K562 (cell line): ENCODE results near the gene FARP1. TPM values are rescaled to one million over a fixed set of nuclear protein-coding genes. Genes with fewer than 3 reads are reported as not detected.

Experiments
- ATAC-seq: fragments of 200-7000 bp; cut with Tn5 transposase; 3 replicates; pipeline ENCODE4 v1.9.1; 2020; ENCODE audit warnings: moderate library complexity
- BruUV-seq: library from RNA; stranded (reverse); fragments of 400-500 nt; replicated peaks from 2 replicates; lab custom pipeline; 2021; lab: Mats Ljungman, UMichigan
- CTCF ChIA-PET: fragments of 300-600 bp; formaldehyde crosslinking; extraction: SDS; loops from one replicate; lab custom pipeline; 2021; ENCODE audit warnings: low intra/inter-chr PET ratio; lab: Yijun Ruan, JAX
- POLR2A ChIA-PET: fragments of 300-600, 350-650 bp; sonication (Branson Sonifier 250); formaldehyde crosslinking; extraction: SDS; loops from one replicate; lab custom pipeline; 2021; ENCODE audit warnings: antibody characterized with exemption, inconsistent platforms; lab: Yijun Ruan, JAX
- DNase-seq, 4 experiments: peaks; one replicate each; pipeline versions ENCODE4 v3.0.0 to v3.0.0-alpha.2; 2011 to 2018; ENCODE audit warnings: low spot score in 3 of 4, mixed read lengths in 3 of 4; ENCODE audit errors: extremely low read depth in 1 of 4
- FAIRE-seq: peaks from 2 replicates; lab custom pipeline; 2011; peaks lifted over from hg19 to GRCh38; lab: Jason Lieb, UNC
- H2AFZ ChIP-seq: 2 replicates; pipeline ENCODE4 v1.6.0; 2011; ENCODE audit warnings: low read depth, low read length, control low read depth, inconsistent platforms
- H3K27ac ChIP-seq: fragments of 200-600 bp; 3 replicates; pipeline ENCODE4 v1.8.0; 2011; ENCODE audit warnings: low read depth, mild to moderate bottlenecking, control low read depth, inconsistent platforms, low read length, moderate library complexity, mixed read lengths; ENCODE audit errors: extremely low read depth
- H3K27me3 ChIP-seq, 2 experiments: fragments of 300-600 bp in 1 of 2; 2 replicates in 1 of 2; 3 replicates in 1 of 2; pipeline versions ENCODE4 v1.6.0 to v1.8.0; 2011; ENCODE audit warnings: inconsistent platforms in 2 of 2, low read length in 2 of 2, mild to moderate bottlenecking in 1 of 2, mixed read lengths in 1 of 2, moderate library complexity in 1 of 2; ENCODE audit not compliant: control insufficient read depth in 2 of 2, insufficient read depth in 2 of 2
- H3K36me3 ChIP-seq: fragments of 300-600 bp; 3 replicates; pipeline ENCODE4 v1.8.0; 2011; ENCODE audit warnings: mild to moderate bottlenecking, low read length, inconsistent platforms; ENCODE audit not compliant: control insufficient read depth, insufficient read depth
- H3K4me1 ChIP-seq, 2 experiments: fragments of 200-600 bp in 1 of 2; replicated peaks in 1 of 2; 2 replicates in 1 of 2; 3 replicates in 1 of 2; pipeline versions ENCODE4 v1.5.1 to v1.8.0; 2011; ENCODE audit warnings: inconsistent platforms in 2 of 2, low read length in 2 of 2, mild to moderate bottlenecking in 1 of 2, mixed read lengths in 1 of 2, moderate library complexity in 1 of 2; ENCODE audit not compliant: control insufficient read depth in 2 of 2, insufficient read depth in 2 of 2
- H3K4me2 ChIP-seq: 2 replicates; pipeline ENCODE4 v1.6.1; 2011; ENCODE audit warnings: low read length, control low read depth, inconsistent platforms, mixed read lengths; ENCODE audit not compliant: insufficient read depth
- H3K4me3 ChIP-seq: fragments of 200-600 bp; sonication (generic), shearing (Covaris generic); 2 replicates; pipeline ENCODE4 v1.5.1; 2016; ENCODE audit warnings: control low read depth, inconsistent platforms
- H3K79me2 ChIP-seq: fragments of 200-600 bp; 3 replicates; pipeline ENCODE4 v1.8.0; 2011; ENCODE audit warnings: low read length, inconsistent platforms; ENCODE audit not compliant: control insufficient read depth, insufficient read depth
- H3K9ac ChIP-seq, 2 experiments: 2 replicates each; pipeline versions ENCODE4 v1.6.0 to v1.6.1; 2011; ENCODE audit warnings: low read depth in 2 of 2, low read length in 2 of 2, control low read depth in 1 of 2, inconsistent platforms in 1 of 2, mild to moderate bottlenecking in 1 of 2, mixed read lengths in 1 of 2; ENCODE audit not compliant: insufficient read depth in 1 of 2
- H3K9me1 ChIP-seq: one replicate; pipeline ENCODE4 v1.6.0; 2011; ENCODE audit warnings: inconsistent platforms, mild to moderate bottlenecking, low read length, moderate library complexity; ENCODE audit not compliant: control insufficient read depth, insufficient read depth
- H3K9me3 ChIP-seq: replicated peaks from 2 replicates; pipeline ENCODE4 v1.5.1; 2011; ENCODE audit warnings: low read depth, low read length, inconsistent platforms; ENCODE audit not compliant: control insufficient read depth, insufficient read depth
- H4K20me1 ChIP-seq: replicated peaks from 2 replicates; pipeline ENCODE4 v1.6.1; 2011; ENCODE audit warnings: low read length, inconsistent platforms, mixed read lengths; ENCODE audit not compliant: control insufficient read depth, insufficient read depth
- DPF2 ChIP-seq: fragments of 450-650 bp; IDR thresholded peaks from 2 replicates; pipeline ENCODE4 v1.6.1; 2016
- NR2F6 ChIP-seq: fragments of 450-650 bp; formaldehyde crosslinking; IDR thresholded peaks from 2 replicates; pipeline ENCODE4 v1.4.0; 2020; ENCODE audit warnings: mild to moderate bottlenecking
- POLR2A ChIP-seq: fragments of 450-650 bp; conservative IDR thresholded peaks from 2 replicates; pipeline ENCODE4 v1.6.1; 2016
- TEAD4 ChIP-seq, 2 experiments: sonication (generic) in 1 of 2; formaldehyde crosslinking in 1 of 2; IDR thresholded peaks; 2 replicates each; pipeline versions ENCODE4 v1.6.1 to v1.8.0; 2012 to 2022; ENCODE audit warnings: borderline replicate concordance in 1 of 2, inconsistent platforms in 1 of 2, low read length in 1 of 2, mild to moderate bottlenecking in 1 of 2, missing genetic modification reagents in 1 of 2
- ZNF699 ChIP-seq: fragments of 250-450 bp; sonication (Bioruptor Pico); IDR thresholded peaks from 2 replicates; pipeline ENCODE4 v1.8.0; 2021; ENCODE audit warnings: mild to moderate bottlenecking, moderate library complexity; ENCODE audit not compliant: insufficient replicate concordance
- WGBS: fragments of 100-300 bp; shearing (Covaris generic); methylation state at CpG from one replicate; pipeline ENCODE4 v1.1.6; 2016; ENCODE audit warnings: low coverage, mixed read lengths; ENCODE audit not compliant: insufficient coverage; ENCODE audit errors: missing lambda C conversion rate; 5-methylcytosine and 5-hydroxymethylcytosine counted together
- in situ Hi-C: fragments of 300-500 bp; cut with MboI; formaldehyde crosslinking; loops from 4 replicates; pipeline ENCODE4 v1.15.0; 2018; ENCODE audit warnings: inconsistent platforms, mixed read lengths
- intact Hi-C: fragments of 100-400 bp; cut with micrococcal nuclease; formaldehyde crosslinking; loops from 2 replicates; pipeline ENCODE4 v1.14.2; 2022
- polyA plus RNA-seq, 8 experiments: library from polyadenylated mRNA; depleted of rRNA in 4 of 8; stranded (reverse) in 5 of 8; unstranded in 3 of 8; fragments of >200 nt; fragmentation: Nextera tagmentation in 2 of 8; fragmentation: Illumina TruSeq in 1 of 8; extraction: Ambion mirVana in 2 of 8; extraction: Trizol in 1 of 8; gene quantifications; 2 replicates each; pipeline versions ENCODE4 v1.2.1 to v1.2.3, GENCODE V29; 2011 to 2014; ENCODE audit warnings: inconsistent platforms in 1 of 8, missing spikeins in 1 of 8
- total RNA-seq, 7 experiments: library from RNA; depleted of rRNA in 6 of 7; stranded (reverse); fragments of >200 nt in 6 of 7; fragmentation: Illumina TruSeq in 2 of 7; extraction: Trizol in 2 of 7; gene quantifications; 2 replicates each; pipeline versions ENCODE4 v1.2.1 to v1.2.3, GENCODE V29; 2011 to 2021; ENCODE audit warnings: low replicate concordance in 1 of 7
- TF ChIP-seq, protein P1 (sequence below), 2 experiments: IDR thresholded peaks; 2 replicates each; pipeline ENCODE4 v1.6.1; 2011; ENCODE audit warnings: borderline replicate concordance in 1 of 2, control low read depth in 1 of 2, low read depth in 1 of 2, low read length in 1 of 2, mild to moderate bottlenecking in 1 of 2, mixed read lengths in 1 of 2, moderate library complexity in 1 of 2; ENCODE audit not compliant: insufficient read depth in 1 of 2, insufficient read length in 1 of 2, poor library complexity in 1 of 2, severe bottlenecking in 1 of 2; ENCODE audit errors: extremely low read depth in 1 of 2

The FARP1 gene
- total and polyA plus RNA-seq, 9 of the 15 experiments (the other 6 are each of a cell fraction or from before 2014, with no cell fraction given) = 0.03 to 0.29 (median 0.05) TPM; not detected in 3

GRCh38 chr13:98346904-98347636 is 204.2 kb downstream of the FARP1 start:
- Histone ChIP-seq H3K9ac (no peak overlapping the region), H3K9me1 (no peaks in the 10 kb centered on the region), H3K4me2 (no peak overlapping the region), H3K9me3 (no peaks in the 10 kb centered on the region), H2AFZ (no peak overlapping the region), H3K4me1 (no peaks in the 10 kb centered on the region), H3K79me2 (no peaks in the 10 kb centered on the region), H4K20me1 (no peaks in the 10 kb centered on the region), H3K27me3 (peaks cover 3 to 14% of the 10 kb centered on the region in 2 experiments; a peak in 3 of 5 replicates), H3K36me3 (no peaks in the 10 kb centered on the region), H3K27ac (no peak overlapping the region), H3K4me3 (no peak overlapping the region)
- BruUV-seq = no TSS peak
- ChIA-PET POLR2A (no interaction called here), CTCF (no interaction called here)
- intact Hi-C loops = no loop called here
- WGBS = 0% methylated on average over 10 of the region's 10 CpGs
- FAIRE-seq (no peak), ATAC-seq (no peak), DNase-seq (no peak)
- in situ Hi-C loops = no loop called here
- TF ChIP-seq DPF2 (no peak), POLR2A (no peak), NR2F6 (CRISPR knock-in tag) (no peak), ZNF699 (CRISPR knock-in tag) (no peak), TEAD4 (IDR thresholded peaks at IDR 0.05; ENCODE audit: low read length) (no peak), TEAD4 (CRISPR knock-in tag; IDR thresholded peaks at IDR 0.05; ENCODE audit: borderline replicate concordance) (no peak)
- TF ChIP-seq, protein P1, sequence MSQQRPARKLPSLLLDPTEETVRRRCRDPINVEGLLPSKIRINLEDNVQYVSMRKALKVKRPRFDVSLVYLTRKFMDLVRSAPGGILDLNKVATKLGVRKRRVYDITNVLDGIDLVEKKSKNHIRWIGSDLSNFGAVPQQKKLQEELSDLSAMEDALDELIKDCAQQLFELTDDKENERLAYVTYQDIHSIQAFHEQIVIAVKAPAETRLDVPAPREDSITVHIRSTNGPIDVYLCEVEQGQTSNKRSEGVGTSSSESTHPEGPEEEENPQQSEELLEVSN (IDR thresholded peaks at IDR 0.05; ENCODE audit: borderline replicate concordance in 1 of 2, extremely low read depth in 1 of 2, insufficient read depth in 1 of 2, insufficient read length in 1 of 2, low read depth in 1 of 2, low read length in 1 of 2, poor library complexity in 1 of 2, severe bottlenecking in 1 of 2) = no peak
